ENCODE measurements around the gene CALHM5.
A peak's percentile ranks its signal among the peaks of the same experiment; 100 is the strongest.

CALHM5 gene

DNA sequence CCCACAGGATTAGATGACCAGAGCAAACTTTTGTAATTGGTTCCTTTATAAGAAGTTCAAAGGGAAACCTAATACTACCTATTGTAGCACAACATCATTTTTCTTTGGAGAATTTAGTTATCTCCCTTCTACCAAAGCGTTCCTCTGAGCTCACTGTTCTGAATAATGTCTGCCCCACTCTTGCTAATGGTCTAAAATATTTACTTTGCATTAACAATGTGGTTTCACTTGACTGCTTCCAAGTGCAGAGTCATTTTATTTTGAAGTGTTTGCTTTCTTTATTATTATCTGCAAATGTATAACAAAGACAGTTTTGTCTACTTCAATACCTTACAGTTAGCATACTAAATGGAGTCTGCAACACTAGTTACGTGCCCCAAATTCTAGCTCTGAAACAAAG, 19.0 kb downstream of the CALHM5 start:
- no peak for DNase-seq (ENCODE audit: low read depth)
- TF ChIP-seq, protein P1, sequence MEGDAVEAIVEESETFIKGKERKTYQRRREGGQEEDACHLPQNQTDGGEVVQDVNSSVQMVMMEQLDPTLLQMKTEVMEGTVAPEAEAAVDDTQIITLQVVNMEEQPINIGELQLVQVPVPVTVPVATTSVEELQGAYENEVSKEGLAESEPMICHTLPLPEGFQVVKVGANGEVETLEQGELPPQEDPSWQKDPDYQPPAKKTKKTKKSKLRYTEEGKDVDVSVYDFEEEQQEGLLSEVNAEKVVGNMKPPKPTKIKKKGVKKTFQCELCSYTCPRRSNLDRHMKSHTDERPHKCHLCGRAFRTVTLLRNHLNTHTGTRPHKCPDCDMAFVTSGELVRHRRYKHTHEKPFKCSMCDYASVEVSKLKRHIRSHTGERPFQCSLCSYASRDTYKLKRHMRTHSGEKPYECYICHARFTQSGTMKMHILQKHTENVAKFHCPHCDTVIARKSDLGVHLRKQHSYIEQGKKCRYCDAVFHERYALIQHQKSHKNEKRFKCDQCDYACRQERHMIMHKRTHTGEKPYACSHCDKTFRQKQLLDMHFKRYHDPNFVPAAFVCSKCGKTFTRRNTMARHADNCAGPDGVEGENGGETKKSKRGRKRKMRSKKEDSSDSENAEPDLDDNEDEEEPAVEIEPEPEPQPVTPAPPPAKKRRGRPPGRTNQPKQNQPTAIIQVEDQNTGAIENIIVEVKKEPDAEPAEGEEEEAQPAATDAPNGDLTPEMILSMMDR (conservative IDR thresholded peaks at IDR 0.05; ENCODE audit: low read depth, low read length), result no peak
- H3K4me3 ChIP-seq (ENCODE audit: low read depth, low read length), result no peak overlapping the region

DNA sequence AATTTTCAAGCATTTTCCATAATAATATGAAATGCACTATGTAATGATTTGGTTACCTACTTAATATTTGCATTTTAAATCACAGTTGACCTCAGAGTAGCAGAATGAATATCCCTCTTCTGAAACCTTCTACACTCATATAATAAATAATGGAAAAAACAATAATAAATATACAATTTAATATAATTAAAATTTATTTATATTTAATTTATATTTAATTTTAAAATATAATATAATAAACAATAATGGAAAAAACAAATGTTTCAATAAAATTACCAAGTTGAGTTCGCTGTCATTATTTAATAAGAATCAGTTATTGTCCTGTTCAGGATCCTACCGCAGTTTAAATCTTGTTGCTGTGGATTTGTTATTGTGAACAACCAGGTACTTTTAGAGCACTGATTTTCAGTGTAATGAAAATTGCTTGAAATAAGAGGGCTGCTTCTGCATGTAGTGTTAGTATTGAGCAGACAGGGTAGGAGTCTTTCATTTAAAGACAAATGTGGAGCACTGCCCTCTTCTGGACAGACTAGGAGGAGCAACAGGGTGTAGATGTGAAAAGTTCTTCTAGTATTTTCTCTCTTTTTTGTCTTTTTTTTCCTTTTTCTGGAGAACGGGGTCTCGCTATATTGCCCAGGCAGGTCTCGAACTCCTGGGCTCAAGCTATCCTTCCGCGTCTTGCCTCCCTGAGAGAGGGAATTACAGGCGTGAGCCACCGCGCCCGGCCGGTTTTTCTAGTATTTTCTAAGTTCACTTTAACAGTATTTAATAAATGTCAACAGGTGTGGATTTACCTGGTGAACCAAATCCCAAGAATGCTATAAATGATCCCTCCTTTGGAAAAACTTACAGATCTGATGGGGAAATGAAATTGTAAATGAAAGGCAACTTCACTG, 20.5 kb downstream of the CALHM5 start:
- H3K4me3 ChIP-seq (ENCODE audit: low read depth, low read length), result no peak overlapping the region
- TF ChIP-seq, protein P1 (conservative IDR thresholded peaks at IDR 0.05; ENCODE audit: low read depth, low read length), result peak; percentile 79
- peak; percentile 91 for DNase-seq (ENCODE audit: low read depth)

DNA sequence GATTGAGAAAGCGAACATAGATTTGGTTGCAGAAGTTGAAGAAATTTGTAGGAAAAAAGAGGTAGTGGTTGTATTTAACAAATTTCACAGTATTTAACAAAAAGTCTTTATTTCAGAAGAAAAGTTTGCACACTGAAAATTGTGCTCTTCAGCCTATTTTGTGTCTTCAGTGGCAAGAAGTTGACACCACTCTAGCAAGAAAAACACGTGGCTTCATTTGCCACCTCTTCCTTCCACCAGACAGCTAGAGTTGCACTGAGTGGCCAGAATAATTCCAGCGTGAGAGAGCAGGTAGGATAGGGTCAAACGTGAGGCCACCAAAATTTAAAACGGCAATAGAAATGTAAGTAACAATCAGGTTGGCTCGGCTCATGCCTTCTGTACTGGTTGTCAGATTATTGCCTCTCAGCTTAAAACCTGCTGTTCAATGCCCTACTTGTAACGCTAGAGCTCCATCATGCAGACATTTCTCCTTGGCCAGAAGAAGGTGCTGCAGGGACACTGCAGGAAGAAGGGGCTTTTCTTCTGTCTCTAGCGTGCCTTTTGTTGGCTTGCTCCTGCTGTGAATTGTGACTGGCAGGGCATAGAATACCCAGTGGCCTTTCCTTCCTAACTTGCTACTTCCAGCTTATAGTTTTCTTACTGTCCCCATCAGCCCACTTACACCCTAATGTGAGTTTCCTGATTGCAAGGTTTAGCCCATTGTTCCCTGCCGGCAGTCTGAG, 22.0 kb downstream of the CALHM5 start:
- H3K4me3 ChIP-seq (ENCODE audit: low read depth, low read length), result no peak overlapping the region
- TF ChIP-seq, protein P1 (conservative IDR thresholded peaks at IDR 0.05; ENCODE audit: low read depth, low read length), result peak; percentile 13
- DNase-seq (ENCODE audit: low read depth), result no peak

DNA sequence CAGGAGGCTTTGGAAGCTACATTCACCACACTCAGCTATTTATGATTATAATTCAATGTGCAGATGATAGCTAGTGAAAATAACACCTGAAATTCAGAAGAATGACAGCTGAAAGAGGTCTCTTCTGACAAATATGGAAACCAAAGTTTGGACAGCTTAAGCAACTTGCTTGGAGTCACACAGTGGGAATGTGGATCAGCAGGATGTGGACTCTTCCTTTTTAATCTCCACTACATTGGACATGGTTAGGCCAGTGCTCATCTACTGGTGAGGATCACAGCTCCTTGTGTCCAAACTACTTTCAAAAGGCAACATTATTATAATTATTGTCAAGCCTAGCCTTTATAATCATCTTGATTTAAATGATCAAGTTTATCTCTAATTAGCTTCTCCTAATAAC, 23.7 kb downstream of the CALHM5 start:
- DNase-seq (ENCODE audit: low read depth), result no peak
- H3K4me3 ChIP-seq (ENCODE audit: low read depth, low read length), result no peak overlapping the region
- TF ChIP-seq, protein P1 (conservative IDR thresholded peaks at IDR 0.05; ENCODE audit: low read depth, low read length), result no peak

DNA sequence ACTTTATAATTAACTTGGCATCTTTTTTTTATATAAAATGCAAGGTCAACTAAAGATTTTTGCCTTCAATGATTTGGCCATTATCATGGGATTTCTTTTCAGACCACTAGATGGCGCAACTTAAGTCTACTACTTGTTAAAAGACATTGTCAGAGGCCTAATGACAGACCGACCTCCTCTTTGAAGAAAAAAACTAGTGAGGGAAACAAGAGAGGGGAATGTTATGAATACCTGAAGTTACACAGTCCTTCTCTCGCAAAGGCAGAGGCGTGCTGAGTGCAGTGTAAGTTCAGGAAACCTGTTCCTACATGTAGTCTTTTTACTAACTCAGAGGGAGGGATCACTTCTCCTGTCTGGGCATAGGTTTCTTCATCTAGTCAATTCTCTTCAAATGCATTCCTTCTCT, 24.8 kb downstream of the CALHM5 start:
- peak; percentile 81 for DNase-seq (ENCODE audit: low read depth)
- TF ChIP-seq, protein P1 (conservative IDR thresholded peaks at IDR 0.05; ENCODE audit: low read depth, low read length), result peak; percentile 69
- H3K4me3 ChIP-seq (ENCODE audit: low read depth, low read length), result no peak overlapping the region

DNA sequence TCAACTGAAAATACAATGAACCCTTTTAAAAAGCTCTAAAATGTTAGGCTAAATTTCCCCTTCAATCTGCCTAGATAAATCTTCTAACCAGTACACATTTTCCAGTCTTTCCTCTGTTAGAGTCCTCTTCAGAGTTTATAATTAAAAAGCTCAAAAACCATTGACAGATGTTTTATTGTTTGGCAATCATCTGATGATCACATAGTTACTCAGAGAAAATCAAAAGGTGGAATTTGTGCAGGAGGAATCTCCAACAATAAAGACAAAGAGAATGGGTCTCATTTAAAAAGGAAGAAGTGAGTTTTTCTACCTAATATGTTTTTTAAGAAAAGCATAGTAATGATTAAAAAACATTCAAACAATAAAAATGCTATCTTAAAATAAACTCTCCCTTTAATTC, 31.0 kb downstream of the CALHM5 start:
- H3K4me3 ChIP-seq (ENCODE audit: low read depth, low read length), result no peak overlapping the region
- TF ChIP-seq, protein P1 (conservative IDR thresholded peaks at IDR 0.05; ENCODE audit: low read depth, low read length), result no peak
- DNase-seq (ENCODE audit: low read depth), result no peak

Data from choroid plexus epithelial cell (primary cell).